ENCODE data around the gene RPS15. TPM values are rescaled to one million over a fixed set of nuclear protein-coding genes. Genes with fewer than 3 reads are reported as not detected.

Gene RPS15
- total and polyA plus RNA-seq, 2 of the 13 experiments (the other 11 are each of a cell fraction or from before 2014, with no cell fraction given) = 695 to 1,411 TPM

DNA sequence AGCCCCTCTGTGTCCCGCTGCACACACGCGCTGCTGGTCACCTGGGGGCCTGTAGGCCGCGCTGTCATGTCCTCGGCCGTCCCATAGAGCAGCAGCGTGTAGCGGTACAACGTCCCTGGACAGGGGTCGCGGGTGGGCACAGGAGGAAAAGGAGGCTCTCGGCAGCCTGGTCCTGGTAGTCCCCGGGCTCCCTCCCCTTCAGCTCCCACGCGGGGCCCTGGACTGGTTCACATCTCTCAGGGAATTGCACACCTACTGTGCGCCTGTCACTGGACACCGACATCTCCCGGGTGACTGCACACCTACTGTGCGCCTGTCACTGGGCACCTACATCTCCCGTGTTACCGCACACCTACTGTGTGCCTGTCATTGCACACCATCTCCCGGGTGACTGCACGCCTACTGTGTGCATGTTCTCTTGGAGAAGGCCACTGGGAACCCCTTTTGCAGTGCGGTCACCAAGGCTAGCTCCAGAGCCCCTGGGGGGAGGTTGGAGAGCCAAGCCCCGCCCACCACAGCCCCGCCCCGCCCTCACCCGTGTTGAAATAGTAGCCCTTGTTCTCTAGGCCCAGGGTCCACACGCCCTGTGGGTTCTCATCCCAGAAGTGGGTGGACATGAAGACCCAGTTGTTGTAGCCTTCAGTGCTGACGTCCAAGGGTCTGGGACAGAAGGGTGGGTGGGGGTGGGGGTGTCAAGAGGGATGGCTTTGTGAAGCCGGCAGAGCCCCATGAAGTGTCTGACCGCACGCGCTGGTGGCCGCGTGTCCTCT lies 44.4 kb downstream of the RPS15 start (continued):
- TF ChIP-seq, protein P1, sequence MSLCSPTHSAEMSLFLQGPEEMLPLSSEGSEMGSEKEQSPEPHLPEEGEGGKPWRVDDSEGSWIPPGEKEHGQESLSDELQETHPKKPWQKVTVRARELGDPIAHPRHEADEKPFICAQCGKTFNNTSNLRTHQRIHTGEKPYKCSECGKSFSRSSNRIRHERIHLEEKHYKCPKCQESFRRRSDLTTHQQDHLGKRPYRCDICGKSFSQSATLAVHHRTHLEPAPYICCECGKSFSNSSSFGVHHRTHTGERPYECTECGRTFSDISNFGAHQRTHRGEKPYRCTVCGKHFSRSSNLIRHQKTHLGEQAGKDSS (CRISPR knock-in tag; IDR thresholded peaks at IDR 0.05; ENCODE audit: borderline replicate concordance, low read depth) = no peak
- TF ChIP-seq ZFP36L2 (CRISPR knock-in tag; IDR thresholded peaks at IDR 0.05) = no peak
- TF ChIP-seq, protein P2, sequence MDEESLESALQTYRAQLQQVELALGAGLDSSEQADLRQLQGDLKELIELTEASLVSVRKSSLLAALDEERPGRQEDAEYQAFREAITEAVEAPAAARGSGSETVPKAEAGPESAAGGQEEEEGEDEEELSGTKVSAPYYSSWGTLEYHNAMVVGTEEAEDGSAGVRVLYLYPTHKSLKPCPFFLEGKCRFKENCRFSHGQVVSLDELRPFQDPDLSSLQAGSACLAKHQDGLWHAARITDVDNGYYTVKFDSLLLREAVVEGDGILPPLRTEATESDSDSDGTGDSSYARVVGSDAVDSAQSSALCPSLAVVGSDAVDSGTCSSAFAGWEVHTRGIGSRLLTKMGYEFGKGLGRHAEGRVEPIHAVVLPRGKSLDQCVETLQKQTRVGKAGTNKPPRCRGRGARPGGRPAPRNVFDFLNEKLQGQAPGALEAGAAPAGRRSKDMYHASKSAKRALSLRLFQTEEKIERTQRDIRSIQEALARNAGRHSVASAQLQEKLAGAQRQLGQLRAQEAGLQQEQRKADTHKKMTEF (CRISPR knock-in tag; IDR thresholded peaks at IDR 0.05) = no peak
- no peak for TF ChIP-seq TP53 (CRISPR knock-in tag; conservative IDR thresholded peaks at IDR 0.05)
- no peak for TF ChIP-seq ZNF614 (CRISPR knock-in tag; IDR thresholded peaks at IDR 0.05; ENCODE audit: borderline replicate concordance)
- no peak for TF ChIP-seq ARID4A (CRISPR knock-in tag; IDR thresholded peaks at IDR 0.05; ENCODE audit: borderline replicate concordance)
- peak; percentile 20; the same call in 1 of the 2 replicates for TF ChIP-seq RXRA (CRISPR knock-in tag; IDR thresholded peaks at IDR 0.05)
- TF ChIP-seq ZNF160 (CRISPR knock-in tag; IDR thresholded peaks at IDR 0.05) = no peak
- TF ChIP-seq ZZZ3 (CRISPR knock-in tag; IDR thresholded peaks at IDR 0.05; ENCODE audit: borderline replicate concordance) = no peak
- TF ChIP-seq SRF (IDR thresholded peaks at IDR 0.05; ENCODE audit: low read depth, low read length) = no peak
- TF ChIP-seq TEAD3 (CRISPR knock-in tag; optimal IDR thresholded peaks at IDR 0.05; ENCODE audit: borderline replicate concordance) = peak; percentile 16
- TF ChIP-seq, protein P3, sequence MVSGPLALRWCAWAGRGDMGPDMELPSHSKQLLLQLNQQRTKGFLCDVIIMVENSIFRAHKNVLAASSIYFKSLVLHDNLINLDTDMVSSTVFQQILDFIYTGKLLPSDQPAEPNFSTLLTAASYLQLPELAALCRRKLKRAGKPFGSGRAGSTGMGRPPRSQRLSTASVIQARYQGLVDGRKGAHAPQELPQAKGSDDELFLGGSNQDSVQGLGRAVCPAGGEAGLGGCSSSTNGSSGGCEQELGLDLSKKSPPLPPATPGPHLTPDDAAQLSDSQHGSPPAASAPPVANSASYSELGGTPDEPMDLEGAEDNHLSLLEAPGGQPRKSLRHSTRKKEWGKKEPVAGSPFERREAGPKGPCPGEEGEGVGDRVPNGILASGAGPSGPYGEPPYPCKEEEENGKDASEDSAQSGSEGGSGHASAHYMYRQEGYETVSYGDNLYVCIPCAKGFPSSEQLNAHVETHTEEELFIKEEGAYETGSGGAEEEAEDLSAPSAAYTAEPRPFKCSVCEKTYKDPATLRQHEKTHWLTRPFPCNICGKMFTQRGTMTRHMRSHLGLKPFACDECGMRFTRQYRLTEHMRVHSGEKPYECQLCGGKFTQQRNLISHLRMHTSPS (CRISPR knock-in tag; IDR thresholded peaks at IDR 0.05; ENCODE audit: low read depth) = 0 out of 2 replicates have a peak, but pooled peaks have one; percentile 51
- TF ChIP-seq ZNF687 (CRISPR knock-in tag; IDR thresholded peaks at IDR 0.05) = 0 out of 2 replicates have a peak, but pooled peaks have one; percentile 28
- no peak for TF ChIP-seq ZSCAN21 (CRISPR knock-in tag; IDR thresholded peaks at IDR 0.05; ENCODE audit: borderline replicate concordance)
- no peak for TF ChIP-seq ZNF496 (CRISPR knock-in tag; IDR thresholded peaks at IDR 0.05; ENCODE audit: insufficient replicate concordance)
